HepG2 (cell line): Measurements from ENCODE around the gene PPP3R1. TPM values are rescaled to one million over a fixed set of nuclear protein-coding genes. Genes with fewer than 3 reads are reported as not detected.
A peak's percentile ranks its signal among the peaks of the same experiment; 100 is the strongest.

Experiments
- ATAC-seq: fragments of 200-7000 bp; cut with Tn5 transposase; 3 replicates; pipeline ENCODE4 v1.9.1; 2020; ENCODE audit warnings: mild to moderate bottlenecking, moderate library complexity
- BruUV-seq: library from RNA; stranded (reverse); fragments of 400-500 nt; replicated peaks from 2 replicates; lab custom pipeline; 2021; lab: Mats Ljungman, UMichigan
- CTCF ChIA-PET: fragments of 300-600 bp; formaldehyde crosslinking; extraction: SDS; loops from one replicate; lab custom pipeline; 2021; ENCODE audit warnings: low total read pairs, inconsistent platforms, low intra/inter-chr PET ratio; lab: Yijun Ruan, JAX
- POLR2A ChIA-PET: fragments of 350-600 bp; sonication (Branson Sonifier 250); formaldehyde crosslinking; loops from one replicate; lab custom pipeline; 2020; ENCODE audit warnings: antibody characterized with exemption, inconsistent platforms; lab: Yijun Ruan, JAX
- DNase-seq: peaks from one replicate; pipeline ENCODE4 v3.0.0-alpha.2; 2015; ENCODE audit warnings: low spot score
- FAIRE-seq: peaks from 3 replicates; lab custom pipeline; 2011; peaks lifted over from hg19 to GRCh38; lab: Jason Lieb, UNC
- H2AFZ ChIP-seq: one replicate; pipeline ENCODE4 v1.6.1; 2011; ENCODE audit warnings: low read length, inconsistent platforms
- H3K27ac ChIP-seq: fragments of 300-600 bp; 3 replicates; pipeline ENCODE4 v1.8.0; 2011; ENCODE audit warnings: mixed run types, mild to moderate bottlenecking, mixed read lengths, low read length, inconsistent platforms; ENCODE audit not compliant: insufficient read depth; ENCODE audit errors: extremely low read length
- H3K27me3 ChIP-seq, 2 experiments: fragments of 200-600 bp in 1 of 2; 2 replicates in 1 of 2; 3 replicates in 1 of 2; pipeline versions ENCODE4 v1.6.0 to v1.8.0; 2011; ENCODE audit warnings: low read length in 2 of 2, mild to moderate bottlenecking in 2 of 2, moderate library complexity in 2 of 2, inconsistent platforms in 1 of 2; ENCODE audit not compliant: insufficient read depth in 2 of 2, control insufficient read depth in 1 of 2
- H3K36me3 ChIP-seq, 2 experiments: fragments of 200-600 bp in 1 of 2; replicated peaks in 1 of 2; 2 replicates in 1 of 2; 3 replicates in 1 of 2; pipeline versions ENCODE4 v1.5.1 to v1.8.0; 2011; ENCODE audit warnings: low read length in 2 of 2, inconsistent platforms in 1 of 2; ENCODE audit not compliant: insufficient read depth in 2 of 2, control insufficient read depth in 1 of 2
- H3K4me1 ChIP-seq: 2 replicates; pipeline ENCODE4 v1.5.1; 2012; ENCODE audit warnings: low read length, inconsistent platforms; ENCODE audit not compliant: insufficient read depth
- H3K4me2 ChIP-seq: 2 replicates; pipeline ENCODE4 v1.6.0; 2011; ENCODE audit warnings: low read depth, low read length, inconsistent platforms
- H3K4me3 ChIP-seq, 3 experiments: fragments of 200-600 bp in 1 of 3; sonication (generic), shearing (Covaris generic) in 1 of 3; replicated peaks in 1 of 3; 2 replicates each; pipeline ENCODE4 v1.5.1; 2011 to 2016; ENCODE audit warnings: low read length in 3 of 3, inconsistent platforms in 2 of 3, low read depth in 2 of 3, mild to moderate bottlenecking in 2 of 3, control low read depth in 1 of 3, mixed read lengths in 1 of 3; ENCODE audit not compliant: insufficient read depth in 1 of 3
- H3K79me2 ChIP-seq: one replicate; pipeline ENCODE4 v1.6.1; 2011; ENCODE audit warnings: low read length, inconsistent platforms; ENCODE audit not compliant: insufficient read depth
- H3K9ac ChIP-seq: 2 replicates; pipeline ENCODE4 v1.6.0; 2011; ENCODE audit warnings: mild to moderate bottlenecking, low read depth, low read length, inconsistent platforms; ENCODE audit not compliant: insufficient read depth
- H3K9me3 ChIP-seq: 2 replicates; pipeline ENCODE4 v1.5.1; 2012; ENCODE audit warnings: mild to moderate bottlenecking, low read length
- H4K20me1 ChIP-seq: 2 replicates; pipeline ENCODE4 v1.6.0; 2011; ENCODE audit warnings: inconsistent platforms, mild to moderate bottlenecking, low read length, moderate library complexity; ENCODE audit not compliant: insufficient read depth
- AGO1 ChIP-seq: fragments of 200-400 bp; formaldehyde crosslinking; IDR thresholded peaks from 2 replicates; pipeline ENCODE4 v1.6.1; 2017; ENCODE audit warnings: mild to moderate bottlenecking, low read depth, low read length, moderate library complexity; ENCODE audit not compliant: poor library complexity, severe bottlenecking
- ARNT ChIP-seq: fragments of 450-650 bp; IDR thresholded peaks from 2 replicates; pipeline ENCODE4 v1.6.1; 2017
- CHCHD3 ChIP-seq: sonication (generic); formaldehyde crosslinking; IDR thresholded peaks from 2 replicates; pipeline ENCODE4 v1.8.0; 2022; ENCODE audit warnings: mild to moderate bottlenecking, missing genetic modification reagents, moderate library complexity
- CHD4 ChIP-seq: fragments of 200-600 bp; sonication (generic); IDR thresholded peaks from 2 replicates; pipeline ENCODE4 v1.7.0; 2017; ENCODE audit warnings: mild to moderate bottlenecking, low read length, borderline replicate concordance
- MLLT10 ChIP-seq: sonication (generic); formaldehyde crosslinking; IDR thresholded peaks from 2 replicates; pipeline ENCODE4 v1.4.0; 2020; ENCODE audit warnings: missing genetic modification reagents
- RAD21 ChIP-seq: fragments of 450-650 bp; formaldehyde crosslinking; IDR thresholded peaks from 2 replicates; pipeline ENCODE4 v1.5.0; 2020; ENCODE audit warnings: mild to moderate bottlenecking
- RFX5 ChIP-seq: IDR thresholded peaks from 2 replicates; pipeline ENCODE4 v1.6.1; 2011; ENCODE audit warnings: low read depth, low read length, improper control_type of control experiment
- SMYD3 ChIP-seq: sonication (generic); formaldehyde crosslinking; IDR thresholded peaks from 2 replicates; pipeline ENCODE4 v1.8.1; 2023; ENCODE audit warnings: mild to moderate bottlenecking, missing genetic modification reagents
- ZBTB8A ChIP-seq: sonication (generic); formaldehyde crosslinking; IDR thresholded peaks from 2 replicates; pipeline ENCODE4 v1.4.0; 2020; ENCODE audit warnings: mild to moderate bottlenecking, low read depth, missing genetic modification reagents, borderline replicate concordance
- ZMYM3 ChIP-seq: sonication (generic); formaldehyde crosslinking; IDR thresholded peaks from 2 replicates; pipeline ENCODE4 v1.5.1; 2020; ENCODE audit warnings: mild to moderate bottlenecking, missing genetic modification reagents
- ZNF124 ChIP-seq: sonication (generic); formaldehyde crosslinking; IDR thresholded peaks from 2 replicates; pipeline ENCODE4 v1.4.0; 2020; ENCODE audit warnings: missing genetic modification reagents
- ZNF329 ChIP-seq: sonication (generic); formaldehyde crosslinking; IDR thresholded peaks from 2 replicates; pipeline ENCODE4 v1.9.0; 2021; ENCODE audit warnings: low read depth, mild to moderate bottlenecking, missing genetic modification reagents
- ZNF350 ChIP-seq: sonication (generic); formaldehyde crosslinking; IDR thresholded peaks from 2 replicates; pipeline ENCODE4 v1.4.0; 2020; ENCODE audit warnings: mild to moderate bottlenecking, low read depth, missing genetic modification reagents, borderline replicate concordance
- ZNF564 ChIP-seq: sonication (generic); formaldehyde crosslinking; IDR thresholded peaks from 2 replicates; pipeline ENCODE4 v1.8.1; 2023; ENCODE audit warnings: mild to moderate bottlenecking, missing genetic modification reagents
- ZSCAN9 ChIP-seq: IDR thresholded peaks from 2 replicates; pipeline ENCODE4 v1.6.1; 2016; ENCODE audit warnings: borderline replicate concordance
- WGBS: methylation state at CpG from one replicate; pipeline ENCODE4 v1.1.6; 2017; ENCODE audit warnings: low lambda C conversion rate; 5-methylcytosine and 5-hydroxymethylcytosine counted together
- in situ Hi-C: cut with HindIII; loops from 2 replicates; pipeline ENCODE4 v1.10.0; 2017; ENCODE audit warnings: low pct_unique_long_range_greater_than_20kb; ENCODE audit not compliant: extremely low pct_ligation_motif_present
- intact Hi-C: fragments of 100-400 bp; cut with micrococcal nuclease; formaldehyde crosslinking; loops from one replicate; pipeline ENCODE4 v1.10.0; 2022; ENCODE audit not compliant: unreplicated experiment
- polyA plus RNA-seq, 8 experiments: library from polyadenylated mRNA; depleted of rRNA in 3 of 8; stranded (reverse) in 7 of 8; unstranded in 1 of 8; fragments of >200 nt; fragmentation: Illumina TruSeq in 4 of 8; extraction: Trizol in 4 of 8; gene quantifications; 2 replicates each; pipeline versions ENCODE4 v1.2.1 to v1.2.3, GENCODE V29; 2011 to 2016; ENCODE audit warnings: low read depth in 4 of 8, missing spikeins in 1 of 8, mixed read lengths in 1 of 8; ENCODE audit not compliant: insufficient read depth in 1 of 8
- total RNA-seq, 5 experiments: library from RNA; depleted of rRNA; stranded (reverse); fragments of >200 nt; fragmentation: Illumina TruSeq; extraction: Trizol; gene quantifications; 2 replicates each; pipeline ENCODE4 v1.2.3, GENCODE V29; 2016; ENCODE audit warnings: low read depth in 1 of 5
- TF ChIP-seq, protein P1 (sequence below): sonication (generic); formaldehyde crosslinking; IDR thresholded peaks from 2 replicates; pipeline ENCODE4 v1.5.1; 2020; ENCODE audit warnings: missing genetic modification reagents, mild to moderate bottlenecking, borderline replicate concordance
- TF ChIP-seq, protein P2 (sequence below): sonication (generic); formaldehyde crosslinking; IDR thresholded peaks from 2 replicates; pipeline ENCODE4 v1.5.0; 2020; ENCODE audit warnings: missing genetic modification reagents
- TF ChIP-seq, protein P3 (sequence below): fragments of 450-650 bp; IDR thresholded peaks from 2 replicates; pipeline ENCODE4 v1.6.1; 2016
- TF ChIP-seq, protein P4 (sequence below): sonication (generic); formaldehyde crosslinking; conservative IDR thresholded peaks from 2 replicates; pipeline ENCODE4 v1.8.0; 2022; ENCODE audit warnings: mild to moderate bottlenecking, moderate library complexity, missing genetic modification reagents

Gene PPP3R1
- total and polyA plus RNA-seq, 2 of the 13 experiments (the other 11 are each of a cell fraction or from before 2014, with no cell fraction given): 11.6 to 25.7 TPM

GRCh38 chr2:68225119-68225632 lies 27.2 kb downstream of the PPP3R1 start (continued):
- TF ChIP-seq, protein P1, sequence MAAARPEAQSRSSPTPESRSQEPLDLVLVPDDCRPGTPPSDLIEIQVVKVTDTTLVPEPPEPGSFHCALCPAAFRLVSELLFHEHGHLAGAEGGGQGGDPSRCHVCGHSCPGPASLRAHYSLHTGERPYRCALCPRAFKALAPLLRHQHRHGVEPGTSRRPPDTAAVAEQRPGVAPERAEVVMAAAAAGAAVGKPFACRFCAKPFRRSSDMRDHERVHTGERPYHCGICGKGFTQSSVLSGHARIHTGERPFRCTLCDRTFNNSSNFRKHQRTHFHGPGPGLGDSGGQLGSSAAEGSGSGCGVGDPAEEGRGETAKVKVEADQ (CRISPR knock-in tag): no peak
- TF ChIP-seq, protein P2, sequence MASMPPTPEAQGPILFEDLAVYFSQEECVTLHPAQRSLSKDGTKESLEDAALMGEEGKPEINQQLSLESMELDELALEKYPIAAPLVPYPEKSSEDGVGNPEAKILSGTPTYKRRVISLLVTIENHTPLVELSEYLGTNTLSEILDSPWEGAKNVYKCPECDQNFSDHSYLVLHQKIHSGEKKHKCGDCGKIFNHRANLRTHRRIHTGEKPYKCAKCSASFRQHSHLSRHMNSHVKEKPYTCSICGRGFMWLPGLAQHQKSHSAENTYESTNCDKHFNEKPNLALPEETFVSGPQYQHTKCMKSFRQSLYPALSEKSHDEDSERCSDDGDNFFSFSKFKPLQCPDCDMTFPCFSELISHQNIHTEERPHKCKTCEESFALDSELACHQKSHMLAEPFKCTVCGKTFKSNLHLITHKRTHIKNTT (CRISPR knock-in tag): no peak
- no peak for TF ChIP-seq ZNF329
- TF ChIP-seq RAD21 (CRISPR knock-in tag): peak; percentile 41
- TF ChIP-seq ZNF350 (CRISPR knock-in tag): no peak
- no peak for TF ChIP-seq ZNF564 (CRISPR knock-in tag)
- TF ChIP-seq CHD4: no peak
- peak; percentile 44; the same call in 1 of the 2 replicates for TF ChIP-seq ZMYM3 (CRISPR knock-in tag)

GRCh38 chr2:68223419-68223818 lies 28.9 kb downstream of the PPP3R1 start:
- 89% methylated on average over 2 of the region's 2 CpGs for WGBS
- CTCF ChIA-PET: no interaction called here
- TF ChIP-seq, protein P3, sequence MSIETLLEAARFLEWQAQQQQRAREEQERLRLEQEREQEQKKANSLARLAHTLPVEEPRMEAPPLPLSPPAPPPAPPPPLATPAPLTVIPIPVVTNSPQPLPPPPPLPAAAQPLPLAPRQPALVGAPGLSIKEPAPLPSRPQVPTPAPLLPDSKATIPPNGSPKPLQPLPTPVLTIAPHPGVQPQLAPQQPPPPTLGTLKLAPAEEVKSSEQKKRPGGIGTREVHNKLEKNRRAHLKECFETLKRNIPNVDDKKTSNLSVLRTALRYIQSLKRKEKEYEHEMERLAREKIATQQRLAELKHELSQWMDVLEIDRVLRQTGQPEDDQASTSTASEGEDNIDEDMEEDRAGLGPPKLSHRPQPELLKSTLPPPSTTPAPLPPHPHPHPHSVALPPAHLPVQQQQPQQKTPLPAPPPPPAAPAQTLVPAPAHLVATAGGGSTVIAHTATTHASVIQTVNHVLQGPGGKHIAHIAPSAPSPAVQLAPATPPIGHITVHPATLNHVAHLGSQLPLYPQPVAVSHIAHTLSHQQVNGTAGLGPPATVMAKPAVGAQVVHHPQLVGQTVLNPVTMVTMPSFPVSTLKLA: no peak
- TF ChIP-seq ZSCAN9 (CRISPR knock-in tag) (no peak), SMYD3 (no peak), ZBTB8A (no peak), ARNT (no peak), CHCHD3 (CRISPR knock-in tag) (no peak), RFX5 (no peak), MLLT10 (CRISPR knock-in tag) (no peak), AGO1 (no peak), ZNF124 (CRISPR knock-in tag) (no peak)
- TF ChIP-seq, protein P4, sequence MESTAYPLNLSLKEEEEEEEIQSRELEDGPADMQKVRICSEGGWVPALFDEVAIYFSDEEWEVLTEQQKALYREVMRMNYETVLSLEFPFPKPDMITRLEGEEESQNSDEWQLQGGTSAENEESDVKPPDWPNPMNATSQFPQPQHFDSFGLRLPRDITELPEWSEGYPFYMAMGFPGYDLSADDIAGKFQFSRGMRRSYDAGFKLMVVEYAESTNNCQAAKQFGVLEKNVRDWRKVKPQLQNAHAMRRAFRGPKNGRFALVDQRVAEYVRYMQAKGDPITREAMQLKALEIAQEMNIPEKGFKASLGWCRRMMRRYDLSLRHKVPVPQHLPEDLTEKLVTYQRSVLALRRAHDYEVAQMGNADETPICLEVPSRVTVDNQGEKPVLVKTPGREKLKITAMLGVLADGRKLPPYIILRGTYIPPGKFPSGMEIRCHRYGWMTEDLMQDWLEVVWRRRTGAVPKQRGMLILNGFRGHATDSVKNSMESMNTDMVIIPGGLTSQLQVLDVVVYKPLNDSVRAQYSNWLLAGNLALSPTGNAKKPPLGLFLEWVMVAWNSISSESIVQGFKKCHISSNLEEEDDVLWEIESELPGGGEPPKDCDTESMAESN: no peak

More at GRCh38 chr2:68223419-68223818, 28.9 kb downstream of the PPP3R1 start:
- H2AFZ ChIP-seq: no peak overlapping the region
- no peaks in the 10 kb centered on the region for H3K27me3 ChIP-seq
- peaks cover 47% of the 10 kb centered on the region for H4K20me1 ChIP-seq
- peaks cover 42% of the 10 kb centered on the region for H3K4me1 ChIP-seq
- no peak overlapping the region for H3K4me2 ChIP-seq
- no peaks in the 10 kb centered on the region for H3K36me3 ChIP-seq
- POLR2A ChIA-PET: no interaction called here
- no peaks in the 10 kb centered on the region for H3K9me3 ChIP-seq
- ATAC-seq (no peak), DNase-seq (no peak), FAIRE-seq (no peak)
- H3K79me2 ChIP-seq: peaks cover 100% of the 10 kb centered on the region
- BruUV-seq: no TSS peak
- in situ Hi-C loops: no loop called here
- H3K9ac ChIP-seq: no peak overlapping the region
- H3K4me3 ChIP-seq: no peak overlapping the region
- intact Hi-C loops: no loop called here
- H3K27ac ChIP-seq: no peak overlapping the region
